Astrocyte of the spinal cord (primary cell): Measurements from ENCODE around the gene GCN1.
A peak's percentile ranks its signal among the peaks of the same experiment; 100 is the strongest.

Experiments used
- DNase-seq: peaks from one replicate; pipeline ENCODE4 v3.0.0; 2011; ENCODE audit warnings: low read depth, low spot score
- H3K4me3 ChIP-seq: 2 replicates; pipeline ENCODE4 v1.5.1; 2011; ENCODE audit warnings: low read depth, mild to moderate bottlenecking, low read length, moderate library complexity
- in situ Hi-C: cut with HindIII; loops from 2 replicates; pipeline ENCODE4 v1.10.0; 2017; ENCODE audit warnings: low sequenced_read_pairs
- TF ChIP-seq, protein P1 (sequence below): IDR thresholded peaks from 2 replicates; pipeline ENCODE4 v1.5.1; 2012; ENCODE audit warnings: low read depth, mild to moderate bottlenecking, low read length, inconsistent platforms

Gene GCN1

DNA sequence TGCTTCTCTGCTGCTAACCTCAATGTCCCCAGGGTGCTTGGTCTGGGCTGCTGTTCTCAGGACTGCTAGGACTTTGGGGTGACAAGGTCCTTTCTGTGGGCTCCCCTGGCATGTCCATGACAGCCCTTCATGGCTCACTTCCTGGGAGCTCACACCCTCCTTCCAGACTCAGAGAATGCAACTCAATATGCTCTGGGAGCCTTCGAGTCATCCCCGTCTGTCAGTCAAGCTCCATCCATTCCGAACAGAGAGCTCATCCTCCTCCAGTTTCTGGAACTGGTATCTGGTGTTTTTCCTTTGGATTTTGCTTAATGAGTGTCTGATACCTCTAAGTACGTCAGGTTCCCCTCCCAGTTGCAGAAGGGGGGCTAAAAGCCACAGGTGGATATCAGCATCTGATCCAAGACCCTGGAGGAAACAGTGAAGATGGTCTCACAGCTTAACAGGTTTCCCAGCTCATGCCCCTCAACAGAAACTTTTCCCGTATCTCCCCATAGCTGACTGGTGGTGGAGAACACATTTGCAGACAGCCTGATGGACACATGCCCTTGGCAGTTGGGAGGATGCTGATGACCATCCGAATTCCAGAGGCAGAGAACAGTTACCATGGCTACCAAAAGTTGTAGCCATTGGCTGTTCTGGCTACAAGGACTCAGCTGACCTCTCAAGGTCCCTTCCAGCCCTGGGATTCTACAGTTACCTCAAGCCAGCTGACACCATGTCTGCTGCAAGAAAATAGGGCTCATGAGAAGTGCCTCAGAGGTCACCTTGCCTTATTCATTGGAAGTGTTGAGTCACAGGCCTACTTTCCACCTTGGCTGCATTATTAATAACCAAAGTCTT lies 68.5 kb downstream of the GCN1 start:
- H3K4me3 ChIP-seq = no peak overlapping the region
- in situ Hi-C loops = no loop called here
- DNase-seq = peak; percentile 40
- TF ChIP-seq, protein P1, sequence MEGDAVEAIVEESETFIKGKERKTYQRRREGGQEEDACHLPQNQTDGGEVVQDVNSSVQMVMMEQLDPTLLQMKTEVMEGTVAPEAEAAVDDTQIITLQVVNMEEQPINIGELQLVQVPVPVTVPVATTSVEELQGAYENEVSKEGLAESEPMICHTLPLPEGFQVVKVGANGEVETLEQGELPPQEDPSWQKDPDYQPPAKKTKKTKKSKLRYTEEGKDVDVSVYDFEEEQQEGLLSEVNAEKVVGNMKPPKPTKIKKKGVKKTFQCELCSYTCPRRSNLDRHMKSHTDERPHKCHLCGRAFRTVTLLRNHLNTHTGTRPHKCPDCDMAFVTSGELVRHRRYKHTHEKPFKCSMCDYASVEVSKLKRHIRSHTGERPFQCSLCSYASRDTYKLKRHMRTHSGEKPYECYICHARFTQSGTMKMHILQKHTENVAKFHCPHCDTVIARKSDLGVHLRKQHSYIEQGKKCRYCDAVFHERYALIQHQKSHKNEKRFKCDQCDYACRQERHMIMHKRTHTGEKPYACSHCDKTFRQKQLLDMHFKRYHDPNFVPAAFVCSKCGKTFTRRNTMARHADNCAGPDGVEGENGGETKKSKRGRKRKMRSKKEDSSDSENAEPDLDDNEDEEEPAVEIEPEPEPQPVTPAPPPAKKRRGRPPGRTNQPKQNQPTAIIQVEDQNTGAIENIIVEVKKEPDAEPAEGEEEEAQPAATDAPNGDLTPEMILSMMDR = no peak

GRCh38 chr12:120125029-120125428 lies 69.5 kb downstream of the GCN1 start:
- H3K4me3 ChIP-seq = no peak overlapping the region
- TF ChIP-seq, protein P1 = no peak
- in situ Hi-C loops = no loop called here
- DNase-seq = no peak

DNA sequence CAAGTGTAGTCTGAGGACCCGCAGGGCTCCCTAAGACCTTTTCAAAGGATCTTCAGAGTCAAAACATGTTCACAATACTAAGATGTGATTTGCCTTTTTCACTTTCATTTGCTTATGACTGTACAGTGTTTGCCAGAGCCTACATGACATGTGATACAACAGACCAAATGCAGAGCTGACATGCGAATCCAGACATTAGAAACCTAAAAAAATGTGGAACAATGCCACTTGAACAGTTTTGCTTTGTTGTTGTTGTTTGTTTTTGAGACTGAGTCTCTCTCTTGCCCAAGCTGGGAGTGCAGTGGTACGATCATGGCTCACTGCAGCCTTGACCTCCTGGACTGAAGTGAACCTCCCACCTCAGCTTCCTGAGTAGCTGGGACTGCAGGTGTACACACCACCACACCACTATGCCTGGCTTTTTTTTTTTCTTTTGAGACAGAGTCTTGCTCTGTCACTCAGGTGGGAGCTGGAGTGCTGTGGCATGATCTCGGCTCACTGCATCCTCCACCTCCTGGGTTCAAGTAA lies 72.7 kb downstream of the GCN1 start:
- in situ Hi-C loops = no loop called here
- no peak for DNase-seq
- TF ChIP-seq, protein P1 = no peak
- H3K4me3 ChIP-seq = no peak overlapping the region

- TF ChIP-seq, protein P1 = no peak
- no peak for DNase-seq
- H3K4me3 ChIP-seq = no peak overlapping the region
- in situ Hi-C loops = no loop called here
Measured at GRCh38 chr12:120121343-120121742, 73.2 kb downstream of the GCN1 start.

DNA sequence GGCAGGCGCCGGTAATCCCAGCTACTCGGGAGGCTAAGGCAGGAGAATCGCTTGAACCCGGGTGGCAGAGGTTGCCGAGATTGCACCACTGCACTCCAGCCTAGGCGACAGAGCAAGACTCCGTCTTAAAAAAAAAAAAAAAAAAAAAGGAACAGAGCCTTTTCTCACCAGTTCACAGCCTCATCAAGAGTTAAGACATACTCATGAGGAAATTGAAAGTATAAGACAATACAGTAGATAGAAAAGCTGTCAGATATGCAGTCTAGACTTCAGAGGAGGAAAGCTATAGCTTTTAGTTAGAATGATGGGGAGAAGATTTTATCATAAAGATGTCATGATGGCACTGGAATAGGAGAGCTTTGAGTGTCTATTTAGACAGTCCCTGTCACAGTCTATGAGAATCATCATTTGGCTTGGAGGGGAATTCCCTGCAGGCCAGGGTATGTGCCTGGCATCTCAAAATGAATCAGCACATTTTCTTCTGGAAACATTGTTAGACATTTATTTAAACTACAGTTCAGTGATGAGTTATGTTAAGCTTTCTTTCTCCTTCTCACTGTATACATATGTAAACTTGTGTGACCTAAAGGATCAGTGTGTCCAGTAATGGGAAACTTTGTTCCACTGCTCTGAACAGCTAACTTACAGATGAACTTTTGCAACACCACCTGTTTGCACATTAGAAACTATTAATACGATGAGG lies 75.1 kb downstream of the GCN1 start:
- in situ Hi-C loops = no loop called here
- no peak overlapping the region for H3K4me3 ChIP-seq
- TF ChIP-seq, protein P1 = no peak
- DNase-seq = peak; percentile 22

GRCh38 chr12:120118321-120119061 lies 76.0 kb downstream of the GCN1 start:
- in situ Hi-C loops = no loop called here
- peak overlapping the region; percentile 88 for H3K4me3 ChIP-seq
- TF ChIP-seq, protein P1 = no peak
- peak; percentile 17 for DNase-seq
